Central memory CD8-positive, alpha-beta T cell (primary cell): ENCODE data around the gene ZNF474.

Source experiments
- ATAC-seq: fragments of 150-1000 bp; cut with Tn5 transposase; replicated peaks from 2 replicates; pipeline ENCODE4 v1.10.0; 2022; ENCODE audit warnings: mild to moderate bottlenecking, moderate FRiP score, moderate number of reproducible peaks; ENCODE audit not compliant: poor library complexity, severe bottlenecking; ENCODE audit errors: extremely low read depth
- DNase-seq, 2 donors: peaks; one replicate each; pipeline ENCODE4 v3.0.0; 2021; ENCODE audit warnings: low spot score in 2 of 2
- H3K27ac Mint-ChIP-seq: one replicate; pipeline ENCODE4 v1.8.0; 2022; ENCODE audit warnings: low read depth, mild to moderate bottlenecking, moderate library complexity, mixed read lengths
- H3K27me3 Mint-ChIP-seq: one replicate; pipeline ENCODE4 v1.8.0; 2022; ENCODE audit warnings: mixed read lengths
- H3K36me3 Mint-ChIP-seq: one replicate; pipeline ENCODE4 v1.8.0; 2022; ENCODE audit warnings: mild to moderate bottlenecking, moderate library complexity, mixed read lengths; ENCODE audit not compliant: insufficient read depth
- H3K4me1 Mint-ChIP-seq: one replicate; pipeline ENCODE4 v1.8.0; 2022; ENCODE audit warnings: mixed read lengths
- H3K4me3 Mint-ChIP-seq: one replicate; pipeline ENCODE4 v1.8.0; 2022; ENCODE audit warnings: mild to moderate bottlenecking, moderate library complexity, mixed read lengths
- H3K9me3 Mint-ChIP-seq: one replicate; pipeline ENCODE4 v1.8.0; 2022; ENCODE audit warnings: mixed read lengths

Gene ZNF474

GRCh38 chr5:122164070-122164435 is 34.7 kb downstream of the ZNF474 start:
- DNase-seq, result no peak
- peaks cover 5% of the 10 kb centered on the region for H3K9me3 Mint-ChIP-seq
- no peaks in the 10 kb centered on the region for H3K36me3 Mint-ChIP-seq
- no peaks in the 10 kb centered on the region for H3K4me1 Mint-ChIP-seq
- no peak for ATAC-seq
- H3K27me3 Mint-ChIP-seq, result no peaks in the 10 kb centered on the region
- H3K4me3 Mint-ChIP-seq, result no peak overlapping the region
- H3K27ac Mint-ChIP-seq, result no peak overlapping the region

GRCh38 chr5:122164831-122165558 is 35.6 kb downstream of the ZNF474 start:
- no peaks in the 10 kb centered on the region for H3K36me3 Mint-ChIP-seq
- H3K27me3 Mint-ChIP-seq, result no peaks in the 10 kb centered on the region
- peaks cover 9% of the 10 kb centered on the region for H3K9me3 Mint-ChIP-seq
- ATAC-seq (no peak), DNase-seq (no peak)
- H3K27ac Mint-ChIP-seq, result no peak overlapping the region
- no peak overlapping the region for H3K4me3 Mint-ChIP-seq
- no peaks in the 10 kb centered on the region for H3K4me1 Mint-ChIP-seq

GRCh38 chr5:122165559-122166078 is 36.3 kb downstream of the ZNF474 start:
- ATAC-seq (no peak), DNase-seq (no peak)
- no peak overlapping the region for H3K27ac Mint-ChIP-seq

GRCh38 chr5:122169350-122170103 is 40.2 kb downstream of the ZNF474 start:
- Mint-ChIP-seq H3K4me1 (no peaks in the 10 kb centered on the region), H3K36me3 (no peaks in the 10 kb centered on the region), H3K27me3 (no peaks in the 10 kb centered on the region), H3K9me3 (peaks cover 9% of the 10 kb centered on the region), H3K27ac (no peak overlapping the region), H3K4me3 (no peak overlapping the region)
- DNase-seq, result no peak
- no peak for ATAC-seq

More at GRCh38 chr5:122165559-122166078, 36.3 kb downstream of the ZNF474 start:
- Mint-ChIP-seq H3K4me1 (no peaks in the 10 kb centered on the region), H3K27me3 (no peaks in the 10 kb centered on the region), H3K9me3 (peaks cover 9% of the 10 kb centered on the region), H3K36me3 (no peaks in the 10 kb centered on the region), H3K4me3 (no peak overlapping the region)

GRCh38 chr5:122170620-122171019 is 41.3 kb downstream of the ZNF474 start:
- Mint-ChIP-seq H3K4me3 (no peak overlapping the region), H3K9me3 (peaks cover 9% of the 10 kb centered on the region), H3K27me3 (no peaks in the 10 kb centered on the region), H3K36me3 (no peaks in the 10 kb centered on the region), H3K27ac (no peak overlapping the region), H3K4me1 (no peaks in the 10 kb centered on the region)
- no peak for ATAC-seq
- DNase-seq, result no peak

- Mint-ChIP-seq H3K9me3 (peaks cover 9% of the 10 kb centered on the region), H3K4me1 (no peaks in the 10 kb centered on the region), H3K4me3 (no peak overlapping the region), H3K27me3 (no peaks in the 10 kb centered on the region), H3K36me3 (no peaks in the 10 kb centered on the region), H3K27ac (no peak overlapping the region)
- DNase-seq, result no peak
- no peak for ATAC-seq
These were observed 42.9 kb downstream of the ZNF474 start for GRCh38 chr5:122172207-122172606.

GRCh38 chr5:122173474-122174415 is 44.4 kb downstream of the ZNF474 start:
- DNase-seq (no peak), ATAC-seq (no peak)
- H3K27ac Mint-ChIP-seq, result no peak overlapping the region
- no peaks in the 10 kb centered on the region for H3K4me1 Mint-ChIP-seq
- peaks cover 7% of the 10 kb centered on the region for H3K9me3 Mint-ChIP-seq
- H3K27me3 Mint-ChIP-seq, result no peaks in the 10 kb centered on the region
- H3K4me3 Mint-ChIP-seq, result no peak overlapping the region
- H3K36me3 Mint-ChIP-seq, result no peaks in the 10 kb centered on the region

GRCh38 chr5:122175091-122175490 is 45.7 kb downstream of the ZNF474 start:
- Mint-ChIP-seq H3K27ac (no peak overlapping the region), H3K36me3 (no peaks in the 10 kb centered on the region), H3K4me1 (no peaks in the 10 kb centered on the region), H3K27me3 (no peaks in the 10 kb centered on the region), H3K9me3 (no peaks in the 10 kb centered on the region), H3K4me3 (no peak overlapping the region)
- DNase-seq, result no peak
- no peak for ATAC-seq

- no peaks in the 10 kb centered on the region for H3K9me3 Mint-ChIP-seq
- DNase-seq, result no peak
- H3K27ac Mint-ChIP-seq, result no peak overlapping the region
- no peaks in the 10 kb centered on the region for H3K27me3 Mint-ChIP-seq
- no peak overlapping the region for H3K4me3 Mint-ChIP-seq
- ATAC-seq, result no peak
- H3K4me1 Mint-ChIP-seq, result no peaks in the 10 kb centered on the region
- no peaks in the 10 kb centered on the region for H3K36me3 Mint-ChIP-seq
These were observed 46.5 kb downstream of the ZNF474 start for GRCh38 chr5:122175852-122176251.

GRCh38 chr5:122177161-122177560 is 47.8 kb downstream of the ZNF474 start:
- no peaks in the 10 kb centered on the region for H3K4me1 Mint-ChIP-seq
- DNase-seq, result no peak
- H3K4me3 Mint-ChIP-seq, result no peak overlapping the region
- peaks cover 2% of the 10 kb centered on the region for H3K27me3 Mint-ChIP-seq
- H3K27ac Mint-ChIP-seq, result no peak overlapping the region
- ATAC-seq, result no peak
- no peaks in the 10 kb centered on the region for H3K9me3 Mint-ChIP-seq
- H3K36me3 Mint-ChIP-seq, result peaks cover 2% of the 10 kb centered on the region

GRCh38 chr5:122179701-122180100 is 50.4 kb downstream of the ZNF474 start:
- Mint-ChIP-seq H3K4me3 (no peak overlapping the region), H3K27me3 (peaks cover 9% of the 10 kb centered on the region), H3K4me1 (no peaks in the 10 kb centered on the region), H3K27ac (no peak overlapping the region), H3K36me3 (peaks cover 2% of the 10 kb centered on the region), H3K9me3 (no peaks in the 10 kb centered on the region)
- DNase-seq, result no peak
- ATAC-seq, result no peak

GRCh38 chr5:122180146-122180712 is 50.9 kb downstream of the ZNF474 start:
- Mint-ChIP-seq H3K9me3 (no peaks in the 10 kb centered on the region), H3K36me3 (peaks cover 2% of the 10 kb centered on the region), H3K4me1 (no peaks in the 10 kb centered on the region), H3K27me3 (peaks cover 9% of the 10 kb centered on the region), H3K4me3 (no peak overlapping the region), H3K27ac (no peak overlapping the region)
- DNase-seq, result no peak
- ATAC-seq, result no peak
